ENCODE data around the gene ZNF469. TPM values are rescaled to one million over a fixed set of nuclear protein-coding genes. Genes with fewer than 3 reads are reported as not detected.

The ZNF469 gene
- total and polyA plus RNA-seq, 2 of the 13 experiments (the other 11 are each of a cell fraction or from before 2014, with no cell fraction given) = not detected

DNA sequence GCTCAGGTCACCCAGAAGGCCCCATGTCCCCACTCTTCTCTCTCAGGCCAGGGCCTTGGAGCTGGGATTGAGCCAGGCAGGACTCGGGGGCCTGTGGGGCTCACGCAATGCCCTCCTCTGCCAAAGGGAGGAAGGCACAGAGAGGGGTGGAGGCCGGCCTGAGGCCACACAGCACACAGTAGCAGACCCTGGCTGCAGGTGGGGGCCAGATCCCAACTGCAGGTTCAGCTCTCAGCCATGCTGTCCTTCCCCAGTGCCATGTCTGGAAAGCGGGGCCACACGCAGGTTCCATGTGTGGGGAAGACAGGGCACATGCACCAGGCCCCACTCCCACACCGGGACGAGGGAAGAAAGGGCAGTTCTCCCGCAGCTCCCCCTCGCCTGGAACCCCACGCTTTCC, 37.0 kb downstream of the ZNF469 start:
- 6% methylated on average over 3 of the region's 10 CpGs for WGBS (ENCODE audit: low lambda C conversion rate)

DNA sequence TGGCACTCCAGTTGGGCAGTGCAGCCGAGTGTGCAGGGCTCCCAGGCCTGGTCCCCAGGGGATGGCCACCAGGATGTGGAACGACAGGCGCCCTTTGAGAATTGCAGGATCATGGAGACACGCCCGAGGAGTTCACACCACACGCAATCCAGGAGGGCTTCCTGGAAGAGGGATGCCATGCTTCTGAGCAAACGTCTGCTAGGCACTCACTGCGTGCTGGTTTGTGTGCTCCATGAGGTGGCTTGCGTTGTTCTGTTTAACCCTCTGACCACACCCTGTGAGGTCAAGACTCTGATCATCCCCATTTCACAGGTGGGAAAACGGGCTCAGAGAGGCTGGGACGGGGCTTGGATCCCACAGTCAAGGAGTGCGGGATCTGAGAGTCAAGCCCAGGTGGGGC, 37.7 kb downstream of the ZNF469 start:
- WGBS (ENCODE audit: low lambda C conversion rate) = 7% methylated on average over 6 of the region's 12 CpGs
- ChIA-PET POLR2A (no interaction called here), CTCF (ENCODE audit: low intra/inter-chr PET ratio, low total read pairs) (no interaction called here)
- Histone ChIP-seq H3K79me2 (ENCODE audit: insufficient read depth, low read length) (no peaks in the 10 kb centered on the region), H3K4me1 (ENCODE audit: insufficient read depth, low read length) (no peaks in the 10 kb centered on the region), H3K27me3 (ENCODE audit: control insufficient read depth in 1 of 2, insufficient read depth in 2 of 2, low read length in 2 of 2) (peaks cover 31 to 82% of the 10 kb centered on the region in 2 experiments), H3K4me3 (replicated peaks in 1 of 3; ENCODE audit: insufficient read depth in 1 of 3, low read depth in 2 of 3, low read length in 3 of 3) (no peak overlapping the region), H3K27ac (ENCODE audit: extremely low read length, insufficient read depth, low read length) (no peak overlapping the region), H4K20me1 (ENCODE audit: insufficient read depth, low read length) (peaks cover 5% of the 10 kb centered on the region; the same call in 1 of the 2 replicates), H3K4me2 (ENCODE audit: low read depth, low read length) (no peak overlapping the region), H3K36me3 (replicated peaks in 1 of 2; ENCODE audit: control insufficient read depth in 1 of 2, insufficient read depth in 2 of 2, low read length in 2 of 2) (no peaks in the 10 kb centered on the region), H3K9me3 (ENCODE audit: low read length) (no peaks in the 10 kb centered on the region), H2AFZ (ENCODE audit: low read length) (no peak overlapping the region), H3K9ac (ENCODE audit: insufficient read depth, low read depth, low read length) (no peak overlapping the region)
- FAIRE-seq (no peak), DNase-seq (ENCODE audit: low spot score) (no peak), ATAC-seq (no peak)
- no TSS peak for BruUV-seq (replicated peaks)
- in situ Hi-C loops (cut with HindIII; ENCODE audit: extremely low pct_ligation_motif_present, low pct_unique_long_range_greater_than_20kb) = no loop called here
- intact Hi-C loops (cut with micrococcal nuclease; ENCODE audit: unreplicated experiment) = no loop called here
- TF ChIP-seq NONO (IDR thresholded peaks at IDR 0.05) = no peak
- TF ChIP-seq NONO (CRISPR knock-in tag; conservative IDR thresholded peaks at IDR 0.05) = no peak
- no peak for TF ChIP-seq HNF4A (CRISPR knock-in tag; IDR thresholded peaks at IDR 0.05)
- TF ChIP-seq, protein P1, sequence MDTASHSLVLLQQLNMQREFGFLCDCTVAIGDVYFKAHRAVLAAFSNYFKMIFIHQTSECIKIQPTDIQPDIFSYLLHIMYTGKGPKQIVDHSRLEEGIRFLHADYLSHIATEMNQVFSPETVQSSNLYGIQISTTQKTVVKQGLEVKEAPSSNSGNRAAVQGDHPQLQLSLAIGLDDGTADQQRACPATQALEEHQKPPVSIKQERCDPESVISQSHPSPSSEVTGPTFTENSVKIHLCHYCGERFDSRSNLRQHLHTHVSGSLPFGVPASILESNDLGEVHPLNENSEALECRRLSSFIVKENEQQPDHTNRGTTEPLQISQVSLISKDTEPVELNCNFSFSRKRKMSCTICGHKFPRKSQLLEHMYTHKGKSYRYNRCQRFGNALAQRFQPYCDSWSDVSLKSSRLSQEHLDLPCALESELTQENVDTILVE (CRISPR knock-in tag; IDR thresholded peaks at IDR 0.05) = no peak
- TF ChIP-seq FOXA1 (IDR thresholded peaks at IDR 0.05) = no peak
- no peak for TF ChIP-seq FOXA1 (CRISPR knock-in tag; IDR thresholded peaks at IDR 0.05)
- no peak for TF ChIP-seq HNRNPK (IDR thresholded peaks at IDR 0.05; ENCODE audit: low read depth, low read length, poor library complexity, severe bottlenecking)
- TF ChIP-seq KLF9 (CRISPR knock-in tag; IDR thresholded peaks at IDR 0.05; ENCODE audit: low read depth) = no peak
- TF ChIP-seq, protein P2, sequence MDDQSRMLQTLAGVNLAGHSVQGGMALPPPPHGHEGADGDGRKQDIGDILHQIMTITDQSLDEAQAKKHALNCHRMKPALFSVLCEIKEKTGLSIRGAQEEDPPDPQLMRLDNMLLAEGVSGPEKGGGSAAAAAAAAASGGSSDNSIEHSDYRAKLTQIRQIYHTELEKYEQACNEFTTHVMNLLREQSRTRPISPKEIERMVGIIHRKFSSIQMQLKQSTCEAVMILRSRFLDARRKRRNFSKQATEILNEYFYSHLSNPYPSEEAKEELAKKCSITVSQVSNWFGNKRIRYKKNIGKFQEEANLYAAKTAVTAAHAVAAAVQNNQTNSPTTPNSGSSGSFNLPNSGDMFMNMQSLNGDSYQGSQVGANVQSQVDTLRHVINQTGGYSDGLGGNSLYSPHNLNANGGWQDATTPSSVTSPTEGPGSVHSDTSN (CRISPR knock-in tag; IDR thresholded peaks at IDR 0.05; ENCODE audit: borderline replicate concordance) = no peak
- no peak for TF ChIP-seq RAD51 (IDR thresholded peaks at IDR 0.05; ENCODE audit: borderline replicate concordance)
- TF ChIP-seq NCOA5 (CRISPR knock-in tag; IDR thresholded peaks at IDR 0.05) = no peak
- TF ChIP-seq ZFP36 (IDR thresholded peaks at IDR 0.05; ENCODE audit: borderline replicate concordance, low read depth, low read length, partially characterized antibody) = peak; percentile 84
- no peak for TF ChIP-seq ZNF282 (IDR thresholded peaks at IDR 0.05; ENCODE audit: partially characterized antibody)
- peak; percentile 15; the same call in 1 of the 2 replicates for TF ChIP-seq ZMYM3 (CRISPR knock-in tag; IDR thresholded peaks at IDR 0.05)
- TF ChIP-seq ZNF629 (CRISPR knock-in tag; conservative IDR thresholded peaks at IDR 0.05) = 0 out of 2 replicates have a peak, but pooled peaks have one; percentile 23
- no peak for TF ChIP-seq NFIC (IDR thresholded peaks at IDR 0.05; ENCODE audit: low read length)
- TF ChIP-seq SNAI1 (CRISPR knock-in tag; IDR thresholded peaks at IDR 0.05; ENCODE audit: borderline replicate concordance) = no peak
- TF ChIP-seq ZNF556 (CRISPR knock-in tag; IDR thresholded peaks at IDR 0.05; ENCODE audit: borderline replicate concordance) = no peak

More for the DNA sequence above, 37.0 kb downstream of the ZNF469 start:
- Histone ChIP-seq H3K9ac (ENCODE audit: insufficient read depth, low read depth, low read length) (no peak overlapping the region), H3K79me2 (ENCODE audit: insufficient read depth, low read length) (no peaks in the 10 kb centered on the region), H3K4me2 (ENCODE audit: low read depth, low read length) (no peak overlapping the region), H3K9me3 (ENCODE audit: low read length) (no peaks in the 10 kb centered on the region), H3K27me3 (ENCODE audit: control insufficient read depth in 1 of 2, insufficient read depth in 2 of 2, low read length in 2 of 2) (peaks cover 33 to 82% of the 10 kb centered on the region in 2 experiments), H3K4me1 (ENCODE audit: insufficient read depth, low read length) (no peaks in the 10 kb centered on the region), H3K36me3 (replicated peaks in 1 of 2; ENCODE audit: control insufficient read depth in 1 of 2, insufficient read depth in 2 of 2, low read length in 2 of 2) (no peaks in the 10 kb centered on the region), H3K4me3 (replicated peaks in 1 of 3; ENCODE audit: insufficient read depth in 1 of 3, low read depth in 2 of 3, low read length in 3 of 3) (no peak overlapping the region), H4K20me1 (ENCODE audit: insufficient read depth, low read length) (no peaks in the 10 kb centered on the region; the same call in 1 of the 2 replicates), H2AFZ (ENCODE audit: low read length) (no peak overlapping the region), H3K27ac (ENCODE audit: extremely low read length, insufficient read depth, low read length) (no peak overlapping the region)
- intact Hi-C loops (cut with micrococcal nuclease; ENCODE audit: unreplicated experiment) = no loop called here
- in situ Hi-C loops (cut with HindIII; ENCODE audit: extremely low pct_ligation_motif_present, low pct_unique_long_range_greater_than_20kb) = no loop called here
- no peak for ATAC-seq
- no TSS peak for BruUV-seq (replicated peaks)
- CTCF ChIA-PET (ENCODE audit: low intra/inter-chr PET ratio, low total read pairs) = no interaction called here
- TF ChIP-seq MTA1 (CRISPR knock-in tag; IDR thresholded peaks at IDR 0.05; ENCODE audit: borderline replicate concordance) (no peak), RNF2 (conservative IDR thresholded peaks at IDR 0.05; ENCODE audit: low read depth) (no peak), ZNF563 (CRISPR knock-in tag; IDR thresholded peaks at IDR 0.05) (0 out of 2 replicates have a peak, but pooled peaks have one; percentile 11), ZSCAN31 (CRISPR knock-in tag; IDR thresholded peaks at IDR 0.05; ENCODE audit: low read depth) (no peak), ZNF768 (CRISPR knock-in tag; IDR thresholded peaks at IDR 0.05) (peak; percentile 98)
- DNase-seq (ENCODE audit: low spot score) = no peak
- POLR2A ChIA-PET = no interaction called here
- FAIRE-seq = no peak
